Mucosa of rectum (tissue), 2 donors: Measurements from ENCODE around the gene ALDH2.
A peak's percentile ranks its signal among the peaks of the same experiment; 100 is the strongest.
"Not testable (repeated sequence)": the region's sequence is repeated elsewhere in the genome, so short reads cannot be mapped to it uniquely, and the experiment has no call there.

Experiments
- H3K27ac ChIP-seq, 2 donors: one replicate each; pipeline ENCODE4 v1.7.0; 2013; ENCODE audit warnings: inconsistent platforms in 2 of 2, low read depth in 2 of 2, low read length in 2 of 2
- H3K27me3 ChIP-seq, 2 donors: one replicate each; pipeline ENCODE4 v1.7.0; 2013; ENCODE audit warnings: low read length in 2 of 2; ENCODE audit not compliant: control insufficient read depth in 2 of 2, insufficient read depth in 2 of 2
- H3K36me3 ChIP-seq, 2 donors: one replicate each; pipeline ENCODE4 v1.7.0; 2013; ENCODE audit warnings: low read length in 2 of 2; ENCODE audit not compliant: control insufficient read depth in 2 of 2, insufficient read depth in 2 of 2
- H3K4me1 ChIP-seq, 2 donors: one replicate each; pipeline ENCODE4 v1.7.0; 2013; ENCODE audit warnings: low read length in 2 of 2, mild to moderate bottlenecking in 1 of 2; ENCODE audit not compliant: control insufficient read depth in 2 of 2, insufficient read depth in 2 of 2
- H3K4me3 ChIP-seq, 2 donors: one replicate each; pipeline ENCODE4 v1.7.0; 2013; ENCODE audit warnings: low read length in 2 of 2
- H3K9ac ChIP-seq, 2 donors: one replicate each; pipeline ENCODE4 v1.7.0; 2013; ENCODE audit warnings: low read length in 2 of 2, low read depth in 1 of 2, mild to moderate bottlenecking in 1 of 2
- H3K9me3 ChIP-seq, 2 donors: one replicate each; pipeline ENCODE4 v1.7.0; 2013; ENCODE audit warnings: low read length in 2 of 2; ENCODE audit not compliant: control insufficient read depth in 2 of 2
- donor health status: healthy.
- donor health status: Normal muscosa, but diverticular disease.

ALDH2 gene

GRCh38 chr12:111758120-111758561 is 8.6 kb upstream of the ALDH2 start:
- Histone ChIP-seq H3K4me1 (peaks cover 2 to 17% of the 10 kb centered on the region in 2 donors), H3K27ac (peak overlapping the region in 1 of 2 donors; percentile 52), H3K9ac (no peak overlapping the region), H3K27me3 (no peaks in the 10 kb centered on the region), H3K9me3 (no peaks in the 10 kb centered on the region), H3K36me3 (peaks cover 19 to 22% of the 10 kb centered on the region in 2 donors), H3K4me3 (no peak overlapping the region)

GRCh38 chr12:111759271-111759670 is 7.5 kb upstream of the ALDH2 start:
- Histone ChIP-seq H3K4me3 (no peak overlapping the region), H3K9ac (no peak overlapping the region), H3K27me3 (no peaks in the 10 kb centered on the region), H3K27ac (no peak overlapping the region), H3K36me3 (peaks cover 19 to 20% of the 10 kb centered on the region in 2 donors), H3K4me1 (peaks cover 2 to 13% of the 10 kb centered on the region in 2 donors), H3K9me3 (no peaks in the 10 kb centered on the region)

GRCh38 chr12:111759991-111760390 is 6.7 kb upstream of the ALDH2 start:
- peaks cover 2 to 13% of the 10 kb centered on the region in 2 donors for H3K4me1 ChIP-seq
- no peak overlapping the region for H3K27ac ChIP-seq
- no peak overlapping the region for H3K4me3 ChIP-seq
- H3K9me3 ChIP-seq = no peaks in the 10 kb centered on the region
- peaks cover 13% of the 10 kb centered on the region in 2 donors for H3K36me3 ChIP-seq
- H3K27me3 ChIP-seq = no peaks in the 10 kb centered on the region
- no peak overlapping the region for H3K9ac ChIP-seq

- peaks cover 8 to 9% of the 10 kb centered on the region in 2 donors for H3K36me3 ChIP-seq
- peak overlapping the region in 1 of 2 donors; percentile 29 for H3K27ac ChIP-seq
- H3K9ac ChIP-seq = no peak overlapping the region
- H3K4me3 ChIP-seq = no peak overlapping the region
- H3K9me3 ChIP-seq = no peaks in the 10 kb centered on the region
- H3K27me3 ChIP-seq = no peaks in the 10 kb centered on the region
- peaks cover 2 to 13% of the 10 kb centered on the region in 2 donors for H3K4me1 ChIP-seq
These were observed 5.6 kb upstream of the ALDH2 start for GRCh38 chr12:111761099-111761498.

- H3K9ac ChIP-seq = no peak overlapping the region
- H3K36me3 ChIP-seq = peaks cover 3 to 5% of the 10 kb centered on the region in 2 donors
- peaks cover 5 to 16% of the 10 kb centered on the region in 2 donors for H3K4me1 ChIP-seq
- no peak overlapping the region for H3K4me3 ChIP-seq
- H3K27ac ChIP-seq = peak overlapping the region in 1 of 2 donors; percentile 29
- H3K27me3 ChIP-seq = no peaks in the 10 kb centered on the region
- no peaks in the 10 kb centered on the region for H3K9me3 ChIP-seq
These were observed 5.0 kb upstream of the ALDH2 start for GRCh38 chr12:111761706-111762105.

GRCh38 chr12:111763552-111763951 is 3.2 kb upstream of the ALDH2 start:
- H3K36me3 ChIP-seq, H3K9ac ChIP-seq, H3K27me3 ChIP-seq, H3K4me3 ChIP-seq, H3K27ac ChIP-seq, H3K9me3 ChIP-seq: not testable (repeated sequence)
- peaks cover 15% of the 10 kb centered on the region in 2 donors for H3K4me1 ChIP-seq

GRCh38 chr12:111764120-111764821 is 2.5 kb upstream of the ALDH2 start:
- no peak overlapping the region for H3K27ac ChIP-seq
- H3K27me3 ChIP-seq = no peaks in the 10 kb centered on the region
- no peaks in the 10 kb centered on the region for H3K9me3 ChIP-seq
- H3K36me3 ChIP-seq = no peaks in the 10 kb centered on the region
- peaks cover 21 to 23% of the 10 kb centered on the region in 2 donors for H3K4me1 ChIP-seq
- H3K9ac ChIP-seq = no peak overlapping the region
- no peak overlapping the region for H3K4me3 ChIP-seq

- Histone ChIP-seq H3K9ac (peak overlapping the region; percentile 88 to 91), H3K9me3 (no peaks in the 10 kb centered on the region), H3K27ac (peak overlapping the region; percentile 86 to 88)
These were observed 827 bp downstream of the ALDH2 start for GRCh38 chr12:111767362-111768158.

GRCh38 chr12:111768159-111768895 is 1.6 kb downstream of the ALDH2 start:
- no peaks in the 10 kb centered on the region for H3K9me3 ChIP-seq
- peaks cover 7 to 9% of the 10 kb centered on the region in 2 donors for H3K36me3 ChIP-seq
- H3K4me3 ChIP-seq = peak overlapping the region; percentile 90 to 95
- H3K27ac ChIP-seq = peak overlapping the region; percentile 86 to 88
- peak overlapping the region; percentile 88 to 91 for H3K9ac ChIP-seq
- no peaks in the 10 kb centered on the region for H3K27me3 ChIP-seq
- H3K4me1 ChIP-seq = peaks cover 33 to 51% of the 10 kb centered on the region in 2 donors

More at GRCh38 chr12:111767362-111768158, 827 bp downstream of the ALDH2 start:
- Histone ChIP-seq H3K36me3 (peaks cover 7 to 9% of the 10 kb centered on the region in 2 donors), H3K4me1 (peaks cover 29 to 44% of the 10 kb centered on the region in 2 donors), H3K4me3 (peak overlapping the region; percentile 90 to 95), H3K27me3 (no peaks in the 10 kb centered on the region)
